Measurements from ENCODE around the gene SETBP1. TPM values are rescaled to one million over a fixed set of nuclear protein-coding genes. Genes with fewer than 3 reads are reported as not detected.

The SETBP1 gene
- total and polyA plus RNA-seq, 2 of the 8 experiments (the other 6 are each of a cell fraction or from before 2014, with no cell fraction given), result 2.0 to 6.5 TPM

DNA sequence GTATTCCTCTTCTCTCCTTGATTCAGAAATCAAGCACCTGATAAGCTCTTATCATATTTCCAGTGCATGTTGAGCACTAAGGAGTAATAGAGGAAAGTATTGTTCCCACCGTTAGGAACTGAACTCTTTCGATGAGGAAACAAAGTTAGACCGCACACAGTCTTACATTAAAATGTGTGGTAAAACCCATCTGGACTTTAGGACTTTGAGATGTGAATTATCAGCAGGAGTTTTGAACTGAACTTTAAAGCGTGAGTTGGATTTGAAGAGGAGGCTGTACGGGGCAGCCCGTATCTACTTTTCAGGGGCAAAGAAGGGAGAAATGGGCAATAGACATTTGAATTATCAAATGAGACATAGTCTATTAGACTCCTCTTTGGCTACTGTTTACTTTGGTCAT, 134.4 kb downstream of the SETBP1 start:
- Histone ChIP-seq H3K79me2 (ENCODE audit: control insufficient read depth in 1 of 2, insufficient read depth in 2 of 2, low read length in 2 of 2) (no peaks in the 10 kb centered on the region), H3K9me3 (ENCODE audit: insufficient read depth in 2 of 2, low read depth in 1 of 2, low read length in 1 of 2) (no peaks in the 10 kb centered on the region), H2BK20ac (ENCODE audit: low read length) (no peak overlapping the region), H3K18ac (ENCODE audit: extremely low read depth, low read length) (no peak overlapping the region), H3K36me3 (ENCODE audit: control insufficient read depth in 2 of 4, insufficient read depth in 4 of 4, low read length in 3 of 4) (no peaks in the 10 kb centered on the region), H3K4me3 (ENCODE audit: extremely low read depth in 1 of 4, insufficient read depth in 2 of 4, low read depth in 3 of 4, low read length in 4 of 4) (no peak overlapping the region), H3K9ac (replicated peaks in 1 of 4; ENCODE audit: extremely low read depth in 1 of 4, low read depth in 3 of 4, low read length in 3 of 4) (no peak overlapping the region), H4K91ac (replicated peaks; ENCODE audit: insufficient read length, low read length) (no peak overlapping the region), H3K56ac (replicated peaks; ENCODE audit: insufficient read length, low read depth, low read length) (no peak overlapping the region), H3K23me2 (ENCODE audit: low read depth, low read length) (no peaks in the 10 kb centered on the region; the same call in 1 of the 2 replicates), H3K4me1 (replicated peaks in 1 of 4; ENCODE audit: control insufficient read depth in 3 of 4, insufficient read depth in 4 of 4, low read length in 3 of 4) (peaks cover 0 to 11% (median 7%) of the 10 kb centered on the region in 4 experiments; a peak in 4 of 7 replicates), H2BK15ac (ENCODE audit: low read length) (no peak overlapping the region), H2BK5ac (ENCODE audit: low read depth, low read length) (no peak overlapping the region), H4K5ac (ENCODE audit: insufficient read length, low read depth, low read length) (no peak overlapping the region), H3K79me1 (ENCODE audit: low read depth, low read length) (no peaks in the 10 kb centered on the region), H3K4me2 (ENCODE audit: insufficient read depth in 1 of 2, low read depth in 2 of 2, low read length in 2 of 2) (no peak overlapping the region), H2AFZ (ENCODE audit: low read length) (no peak overlapping the region), H4K8ac (ENCODE audit: extremely low read depth, insufficient read depth, low read length) (no peak overlapping the region), H3K27ac (ENCODE audit: low read depth, low read length) (no peak overlapping the region), H3K4ac (replicated peaks; ENCODE audit: insufficient read length, low read depth, low read length) (no peak overlapping the region), H2BK120ac (replicated peaks; ENCODE audit: low read depth, low read length) (no peak overlapping the region), H3K14ac (ENCODE audit: insufficient read length) (no peak overlapping the region), H2AK5ac (ENCODE audit: low read depth, low read length) (no peak overlapping the region), H3K23ac (ENCODE audit: insufficient read length) (no peak overlapping the region), H3K27me3 (replicated peaks in 1 of 4; ENCODE audit: control insufficient read depth in 3 of 4, extremely low read depth in 1 of 4, insufficient read depth in 3 of 4, low read length in 3 of 4) (no peaks in the 10 kb centered on the region), H2BK12ac (ENCODE audit: low read depth, low read length) (no peak overlapping the region), H4K20me1 (replicated peaks in 1 of 2; ENCODE audit: control insufficient read depth in 1 of 2, insufficient read depth in 2 of 2, low read length in 2 of 2) (no peaks in the 10 kb centered on the region)
- POLR2A ChIA-PET (ENCODE audit: partially characterized antibody), result no interaction called here
- DNase-seq (ENCODE audit: low read depth in 1 of 2, low spot score in 2 of 2) (no peak), FAIRE-seq (no peak)
- CTCF ChIA-PET (ENCODE audit: partially characterized antibody), result interaction anchor here (0.9 to 1.1 kb wide), 2 partner anchors 35 to 349 kb away, joined by 3 read pairs; no protein-coding TSS in a partner anchor
- 95% methylated on average over 6 of the region's 6 CpGs; no CpG with 5 or more reads in 1 of the 2 experiments for WGBS, 2 experiments (ENCODE audit: extremely low coverage in 1 of 2, insufficient coverage in 1 of 2, insufficient read length in 1 of 2, insufficient replicate concordance in 2 of 2, low coverage in 1 of 2, low lambda C conversion rate in 2 of 2, missing lambda C conversion rate in 1 of 2)
- TF ChIP-seq RXRA (IDR thresholded peaks at IDR 0.05; ENCODE audit: insufficient read depth, low read depth, low read length), result no peak
- no peak for TF ChIP-seq MAFK (IDR thresholded peaks at IDR 0.05; ENCODE audit: low read depth, low read length)
- no peak for TF ChIP-seq EZH2 (IDR thresholded peaks at IDR 0.05; ENCODE audit: low read depth, low read length, severe bottlenecking)
- TF ChIP-seq EGR1 (IDR thresholded peaks at IDR 0.05; ENCODE audit: borderline replicate concordance, low read depth, low read length), result no peak
- no peak for TF ChIP-seq NRF1 (IDR thresholded peaks at IDR 0.05; ENCODE audit: low read depth, low read length)
- no peak for TF ChIP-seq KDM1A (IDR thresholded peaks at IDR 0.05; ENCODE audit: borderline replicate concordance, low read length)
- TF ChIP-seq KDM4A (IDR thresholded peaks at IDR 0.05; ENCODE audit: low read depth, low read length, severe bottlenecking), result no peak
- no peak for TF ChIP-seq GTF2F1 (IDR thresholded peaks at IDR 0.05; ENCODE audit: borderline replicate concordance, low read depth, low read length)
- no peak for TF ChIP-seq SIN3A (conservative IDR thresholded peaks at IDR 0.05 in 1 of 2, IDR thresholded peaks at IDR 0.05 in 1 of 2; ENCODE audit: low read depth in 1 of 2, low read length in 2 of 2)
- no peak for TF ChIP-seq CEBPB (IDR thresholded peaks at IDR 0.05; ENCODE audit: low read depth, low read length)
- TF ChIP-seq POLR2AphosphoS5 (IDR thresholded peaks at IDR 0.05; ENCODE audit: low read depth, low read length), result no peak
- TF ChIP-seq, protein P1, sequence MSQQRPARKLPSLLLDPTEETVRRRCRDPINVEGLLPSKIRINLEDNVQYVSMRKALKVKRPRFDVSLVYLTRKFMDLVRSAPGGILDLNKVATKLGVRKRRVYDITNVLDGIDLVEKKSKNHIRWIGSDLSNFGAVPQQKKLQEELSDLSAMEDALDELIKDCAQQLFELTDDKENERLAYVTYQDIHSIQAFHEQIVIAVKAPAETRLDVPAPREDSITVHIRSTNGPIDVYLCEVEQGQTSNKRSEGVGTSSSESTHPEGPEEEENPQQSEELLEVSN (IDR thresholded peaks at IDR 0.05), result no peak
- TF ChIP-seq ZNF274 (IDR thresholded peaks at IDR 0.05; ENCODE audit: borderline replicate concordance, extremely low read depth, low read length), result no peak
- no peak for TF ChIP-seq SIRT6 (IDR thresholded peaks at IDR 0.05; ENCODE audit: low read length)

Data from H1 (cell line).